Stomach (tissue), 9 donors: ENCODE data around the gene SLC46A2. TPM values are rescaled to one million over a fixed set of nuclear protein-coding genes. Genes with fewer than 3 reads are reported as not detected.

Experiments used
- DNase-seq, 2 donors: peaks; one replicate each; pipeline versions ENCODE4 v3.0.0 to v3.0.0-alpha.2; 2013 to 2019
- H3K27ac ChIP-seq, 5 donors: fragments of 200-600 bp in 4 of 5; sonication (generic) in 4 of 5; one replicate each; pipeline ENCODE4 v1.5.1; 2013 to 2019; ENCODE audit warnings: mild to moderate bottlenecking in 1 of 5, moderate library complexity in 1 of 5
- H3K27me3 ChIP-seq, 3 donors: fragments of 200-600 bp; sonication (generic); one replicate each; pipeline ENCODE4 v1.5.1; 2017 to 2019; ENCODE audit warnings: mixed run types in 1 of 3
- H3K36me3 ChIP-seq, 4 donors: fragments of 200-600 bp; sonication (generic); 1 replicate in 3 of 4; 2 replicates in 1 of 4; pipeline ENCODE4 v1.5.1; 2016 to 2019
- H3K4me1 ChIP-seq, 4 donors: fragments of 200-600 bp; sonication (generic); one replicate each; pipeline ENCODE4 v1.5.1; 2016 to 2019
- H3K4me3 ChIP-seq, 4 donors: fragments of 200-600 bp; sonication (generic) in 3 of 4; one replicate each; pipeline ENCODE4 v1.5.1; 2016 to 2019; ENCODE audit warnings: mild to moderate bottlenecking in 1 of 4
- H3K9me3 ChIP-seq, 4 donors: fragments of 200-600 bp; sonication (generic); one replicate each; pipeline ENCODE4 v1.5.1; 2016 to 2019
- EP300 ChIP-seq: sonication (generic); formaldehyde crosslinking; IDR thresholded peaks from one replicate; pipeline ENCODE4 v1.6.1; 2017; ENCODE audit warnings: antibody characterized with exemption
- POLR2A ChIP-seq, 4 donors: fragments of 450-650 bp; IDR thresholded peaks; one replicate each; pipeline ENCODE4 v1.6.1; 2016; ENCODE audit warnings: antibody characterized with exemption in 4 of 4, control low read depth in 2 of 4, mild to moderate bottlenecking in 1 of 4, moderate library complexity in 1 of 4
- POLR2AphosphoS5 ChIP-seq, 3 donors: sonication (generic); formaldehyde crosslinking; IDR thresholded peaks; one replicate each; pipeline ENCODE4 v1.6.1; 2016; ENCODE audit warnings: antibody characterized with exemption in 3 of 3
- WGBS, 5 donors: extraction: QIAGEN DNeasy Blood & Tissue Kit in 3 of 5; methylation state at CpG; one replicate each; pipeline versions ENCODE4 v1.1.5 to v1.1.7; 2013 to 2018; 5-methylcytosine and 5-hydroxymethylcytosine counted together
- intact Hi-C: fragments of 100-400 bp; cut with DNase I; formaldehyde crosslinking; loops from one replicate; pipeline ENCODE4 v1.15.1; 2023; ENCODE audit warnings: low total_unique reads
- polyA plus RNA-seq, 3 donors: library from polyadenylated mRNA; stranded (reverse); fragments of 200-250 nt; gene quantifications; one replicate each; pipeline ENCODE4 v1.2.3, GENCODE V29; 2013
- total RNA-seq, 5 donors: library from RNA; depleted of rRNA; stranded (reverse); fragments of >200 nt; gene quantifications; one replicate each; pipeline versions ENCODE4 v1.1.0 to v1.2.3, GENCODE V29; 2014 to 2016
- TF ChIP-seq, protein P1 (sequence below), 7 experiments: fragments of 450-650 bp in 4 of 7; fragments of 200-600 bp in 3 of 7; sonication (generic) in 3 of 7; IDR thresholded peaks; one replicate each; pipeline ENCODE4 v1.5.1; 2016 to 2019; ENCODE audit warnings: antibody characterized with exemption in 7 of 7, control low read depth in 2 of 7, mild to moderate bottlenecking in 1 of 7
- donor health status: healthy with polysubstance abuse.
- donor health status: Bipolar disorder and iron deficiency.
- donor health status: healthy.

The SLC46A2 gene
- total and polyA plus RNA-seq, 8 donors, result 0.20 TPM; not detected in 7

DNA sequence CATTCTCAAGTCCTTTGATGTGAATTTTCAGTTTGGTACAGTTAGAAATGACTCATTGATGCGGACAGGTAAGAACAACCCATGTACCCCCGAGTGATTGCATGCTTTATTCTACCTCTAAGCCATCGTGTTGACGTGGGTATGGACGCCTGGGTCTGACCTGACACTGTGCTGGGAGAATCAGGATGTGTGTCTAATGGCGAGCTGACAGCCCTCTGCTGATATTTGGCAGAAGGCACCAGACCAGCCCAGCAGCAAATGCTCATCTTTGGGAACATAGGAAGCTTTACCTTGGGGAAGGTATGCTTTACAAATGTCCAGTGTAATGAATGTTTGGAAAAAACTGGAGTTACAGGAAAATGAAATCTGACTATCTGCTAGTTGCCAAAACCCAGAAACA, 20.1 kb downstream of the SLC46A2 start:
- intact Hi-C loops, result no loop called here
- no peak overlapping the region for H3K4me3 ChIP-seq

DNA sequence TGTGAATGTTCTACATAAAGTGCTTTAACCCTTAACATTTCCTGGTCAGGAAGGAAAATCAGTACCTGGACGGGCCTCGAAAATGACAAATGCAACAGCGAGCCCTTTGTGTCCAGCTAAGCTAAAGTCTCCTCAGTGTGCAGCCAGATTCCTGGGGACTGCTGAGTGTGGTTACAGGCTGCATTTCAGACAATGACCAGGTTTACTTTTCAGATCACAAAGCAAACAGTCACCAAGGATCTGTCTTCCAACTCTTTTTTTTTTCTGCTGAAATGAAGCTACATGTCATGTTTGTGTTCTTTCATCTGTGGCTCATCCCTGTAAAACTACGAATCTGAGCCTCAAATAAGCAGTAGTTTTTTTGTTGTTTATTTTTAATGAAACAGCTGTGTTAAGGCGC, 20.8 kb downstream of the SLC46A2 start:
- H3K4me3 ChIP-seq, result no peak overlapping the region
- intact Hi-C loops, result no loop called here
- TF ChIP-seq EP300, result no peak
- TF ChIP-seq POLR2A (IDR thresholded peaks at IDR 0.05), result no peak
- TF ChIP-seq, protein P1, sequence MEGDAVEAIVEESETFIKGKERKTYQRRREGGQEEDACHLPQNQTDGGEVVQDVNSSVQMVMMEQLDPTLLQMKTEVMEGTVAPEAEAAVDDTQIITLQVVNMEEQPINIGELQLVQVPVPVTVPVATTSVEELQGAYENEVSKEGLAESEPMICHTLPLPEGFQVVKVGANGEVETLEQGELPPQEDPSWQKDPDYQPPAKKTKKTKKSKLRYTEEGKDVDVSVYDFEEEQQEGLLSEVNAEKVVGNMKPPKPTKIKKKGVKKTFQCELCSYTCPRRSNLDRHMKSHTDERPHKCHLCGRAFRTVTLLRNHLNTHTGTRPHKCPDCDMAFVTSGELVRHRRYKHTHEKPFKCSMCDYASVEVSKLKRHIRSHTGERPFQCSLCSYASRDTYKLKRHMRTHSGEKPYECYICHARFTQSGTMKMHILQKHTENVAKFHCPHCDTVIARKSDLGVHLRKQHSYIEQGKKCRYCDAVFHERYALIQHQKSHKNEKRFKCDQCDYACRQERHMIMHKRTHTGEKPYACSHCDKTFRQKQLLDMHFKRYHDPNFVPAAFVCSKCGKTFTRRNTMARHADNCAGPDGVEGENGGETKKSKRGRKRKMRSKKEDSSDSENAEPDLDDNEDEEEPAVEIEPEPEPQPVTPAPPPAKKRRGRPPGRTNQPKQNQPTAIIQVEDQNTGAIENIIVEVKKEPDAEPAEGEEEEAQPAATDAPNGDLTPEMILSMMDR (IDR thresholded peaks at IDR 0.05), result no peak
- TF ChIP-seq POLR2AphosphoS5 (IDR thresholded peaks at IDR 0.05), result no peak
- WGBS, 5 donors, result 86 to 93% (median 91%) methylated on average over 5 of the region's 5 CpGs
- H3K27me3 ChIP-seq, result no peaks in the 10 kb centered on the region
- H3K36me3 ChIP-seq, result peaks cover 0 to 47% (median 36%) of the 10 kb centered on the region in 4 donors
- no peak overlapping the region for H3K27ac ChIP-seq
- no peaks in the 10 kb centered on the region for H3K4me1 ChIP-seq
- DNase-seq, result no peak
- no peaks in the 10 kb centered on the region for H3K9me3 ChIP-seq

More for the DNA sequence above, 20.1 kb downstream of the SLC46A2 start:
- no peak for TF ChIP-seq POLR2AphosphoS5 (IDR thresholded peaks at IDR 0.05)
- no peak for TF ChIP-seq EP300
- no peak for TF ChIP-seq POLR2A (IDR thresholded peaks at IDR 0.05)
- TF ChIP-seq, protein P1 (IDR thresholded peaks at IDR 0.05), result no peak
- 83 to 96% (median 90%) methylated on average over 6 of the region's 6 CpGs for WGBS, 5 donors
- no peak overlapping the region for H3K27ac ChIP-seq
- H3K36me3 ChIP-seq, result peaks cover 0 to 54% (median 41%) of the 10 kb centered on the region in 4 donors
- no peaks in the 10 kb centered on the region for H3K4me1 ChIP-seq
- H3K27me3 ChIP-seq, result no peaks in the 10 kb centered on the region
- H3K9me3 ChIP-seq, result no peaks in the 10 kb centered on the region
- no peak for DNase-seq

DNA sequence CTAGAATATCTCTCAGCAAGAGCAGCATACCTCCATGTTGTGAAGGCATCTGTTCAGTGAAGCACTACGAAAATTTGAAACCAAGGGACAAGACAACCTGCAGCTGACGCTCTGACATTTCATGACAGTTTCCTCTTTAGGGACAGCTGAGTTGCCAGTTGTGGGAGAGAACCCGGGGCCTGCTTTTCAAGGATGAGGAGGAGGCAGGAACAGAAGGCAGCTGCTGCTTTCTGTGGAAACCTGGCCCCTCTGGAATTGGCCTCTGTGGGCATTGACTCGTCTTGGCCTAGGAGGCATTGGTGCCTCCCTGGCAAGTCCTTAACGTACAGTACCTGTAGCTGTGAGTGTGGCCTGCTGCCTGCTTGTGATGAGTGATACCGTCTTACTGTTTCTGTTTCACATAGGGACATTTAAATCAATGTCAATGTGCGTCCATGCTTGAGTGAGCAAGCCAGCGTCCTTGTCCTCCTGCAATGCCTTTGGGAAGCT, 21.6 kb downstream of the SLC46A2 start:
- TF ChIP-seq EP300 (no peak), POLR2AphosphoS5 (IDR thresholded peaks at IDR 0.05) (no peak)
- TF ChIP-seq, protein P1 (IDR thresholded peaks at IDR 0.05), result no peak
- H3K9me3 ChIP-seq, result no peaks in the 10 kb centered on the region
- WGBS, 5 donors, result 68 to 72% (median 70%) methylated on average over 8 of the region's 8 CpGs
- intact Hi-C loops, result no loop called here
- DNase-seq, result no peak
- H3K4me3 ChIP-seq, result no peak overlapping the region
- peaks cover 0 to 5% (median 0%) of the 10 kb centered on the region in 4 donors for H3K4me1 ChIP-seq
- no peak overlapping the region for H3K27ac ChIP-seq
- no peaks in the 10 kb centered on the region for H3K27me3 ChIP-seq
- H3K36me3 ChIP-seq, result peaks cover 0 to 55% (median 42%) of the 10 kb centered on the region in 4 donors

DNA sequence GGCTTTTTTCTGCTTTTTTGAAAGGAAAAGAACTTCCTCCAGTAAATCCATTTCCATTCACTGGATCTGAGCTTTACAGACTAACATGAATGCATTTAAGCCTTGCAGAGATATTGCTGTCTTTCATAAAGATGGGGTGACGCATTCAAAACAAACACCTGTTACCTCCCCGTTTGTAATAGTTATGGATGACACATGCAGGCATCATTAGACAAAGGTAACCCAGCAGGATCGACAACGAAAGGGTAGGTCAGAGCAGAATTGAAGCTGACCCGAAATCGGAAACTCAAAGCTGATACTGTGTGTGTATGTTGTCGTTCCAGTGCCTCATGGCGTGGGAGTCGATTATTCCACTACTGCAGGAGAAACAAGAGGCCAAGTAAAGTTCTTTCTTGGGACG, 22.2 kb downstream of the SLC46A2 start:
- peaks cover 0 to 58% (median 43%) of the 10 kb centered on the region in 4 donors for H3K36me3 ChIP-seq
- DNase-seq, result no peak
- TF ChIP-seq POLR2A (IDR thresholded peaks at IDR 0.05) (no peak), EP300 (no peak), POLR2AphosphoS5 (IDR thresholded peaks at IDR 0.05) (no peak)
- TF ChIP-seq, protein P1 (IDR thresholded peaks at IDR 0.05), result no peak
- H3K4me1 ChIP-seq, result peaks cover 0 to 11% (median 0%) of the 10 kb centered on the region in 4 donors
- H3K27me3 ChIP-seq, result no peaks in the 10 kb centered on the region
- no peak overlapping the region for H3K27ac ChIP-seq
- 92 to 95% (median 94%) methylated on average over 10 of the region's 10 CpGs for WGBS, 5 donors
- H3K4me3 ChIP-seq, result no peak overlapping the region
- intact Hi-C loops, result no loop called here
- H3K9me3 ChIP-seq, result no peaks in the 10 kb centered on the region
